GM18868 (cell line): ENCODE measurements around the gene ERP27.

Experiments
- ATAC-seq: cut with Tn5 transposase; IDR thresholded peaks from one replicate; pipeline ENCODE4 v1.9.1; 2021; ENCODE audit warnings: mild to moderate bottlenecking, moderate library complexity; ENCODE audit not compliant: unreplicated experiment

Gene ERP27

DNA sequence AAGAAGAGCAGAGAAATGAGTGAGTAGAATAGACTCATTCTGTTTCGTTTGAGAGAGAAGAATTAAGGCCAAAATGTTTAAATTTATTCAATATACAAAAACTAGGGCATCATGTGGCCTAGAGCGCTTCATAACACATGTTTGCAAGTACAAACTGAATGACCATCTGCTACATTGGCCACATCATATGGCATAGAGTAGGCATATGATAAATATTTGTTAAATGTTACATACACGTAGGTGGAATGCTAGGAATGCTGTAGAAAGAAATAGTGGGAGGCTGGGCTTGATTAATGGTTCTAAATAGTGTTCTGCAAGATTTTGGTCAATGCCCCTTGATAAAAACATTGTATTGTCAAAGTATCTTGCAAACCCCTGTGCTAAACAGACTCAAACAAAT lies 63.5 kb downstream of the ERP27 start:
- ATAC-seq = no peak

- ATAC-seq = no peak
Measured at GRCh38 chr12:14873440-14874185, 64.7 kb downstream of the ERP27 start.

DNA sequence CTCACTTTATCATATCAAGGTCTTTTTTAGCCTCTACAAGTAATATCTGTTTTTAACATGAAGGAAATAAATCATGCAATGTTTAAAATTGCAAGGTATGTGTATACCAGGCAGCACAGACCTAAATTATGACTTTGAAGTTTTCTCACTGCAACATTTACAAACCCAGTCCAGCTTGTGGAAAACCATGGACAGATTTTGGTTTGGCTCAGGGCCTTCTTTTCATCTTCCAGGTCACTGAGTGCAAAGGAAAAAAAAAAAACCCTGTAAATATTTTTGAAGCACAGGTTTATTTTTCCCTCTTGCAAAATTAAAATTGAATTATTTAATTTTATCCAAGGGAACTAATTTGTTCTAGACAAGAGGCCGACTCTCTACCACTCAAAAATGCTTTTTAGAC lies 66.5 kb downstream of the ERP27 start:
- no peak for ATAC-seq

DNA sequence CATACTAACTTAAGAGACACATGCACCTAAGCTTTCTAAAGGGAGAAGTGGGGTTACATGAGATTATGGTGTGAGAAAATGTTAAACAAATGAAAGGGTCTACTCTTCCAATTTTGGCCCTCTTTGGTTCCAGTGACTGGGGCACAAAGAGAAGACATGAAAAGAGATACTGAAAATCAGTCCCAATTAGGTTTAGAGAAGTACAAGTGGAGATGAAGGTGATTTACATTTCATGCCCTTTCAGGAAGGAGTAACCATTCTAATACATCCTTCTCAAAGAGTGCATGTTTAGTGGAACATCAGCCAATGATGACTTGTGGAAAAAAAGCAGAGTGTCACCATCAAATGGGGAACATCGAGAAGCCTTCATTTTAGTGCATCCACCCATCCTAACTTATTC lies 67.1 kb downstream of the ERP27 start:
- no peak for ATAC-seq

DNA sequence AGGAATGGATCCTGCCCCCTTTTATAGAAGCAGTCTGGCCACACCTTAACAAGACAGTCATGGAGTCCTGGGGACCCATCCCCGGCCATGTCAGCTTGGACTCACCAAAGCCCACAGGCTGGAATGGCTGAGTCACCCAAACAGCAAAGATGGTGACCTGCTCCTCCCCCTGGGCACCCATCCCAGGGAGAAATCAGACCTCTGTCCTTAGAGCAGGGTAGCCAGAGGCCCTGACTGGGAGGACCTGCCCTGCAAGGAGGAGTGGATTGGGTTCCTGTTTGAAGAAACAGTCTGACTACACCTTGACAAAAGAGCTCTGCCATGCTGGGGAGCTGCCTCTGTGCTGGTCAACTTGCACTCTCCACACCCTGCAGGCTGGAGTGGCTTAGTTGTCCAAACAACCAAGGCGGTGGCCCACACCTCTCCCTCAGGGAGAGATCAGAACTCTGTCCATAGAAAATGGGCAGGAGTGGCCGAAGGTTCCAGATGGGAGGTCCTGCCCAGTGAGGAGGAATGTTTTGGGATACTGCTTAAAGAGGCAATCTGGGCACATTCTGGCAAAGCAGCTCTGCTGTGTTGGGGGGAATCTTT lies 69.3 kb downstream of the ERP27 start:
- no peak for ATAC-seq
